Osteoblast (primary cell): ENCODE data around the gene PLOD3. TPM values are rescaled to one million over a fixed set of nuclear protein-coding genes. Genes with fewer than 3 reads are reported as not detected.

ENCODE experiments used
- DNase-seq: peaks from one replicate; pipeline ENCODE4 v3.0.0; 2011; ENCODE audit warnings: low spot score, mixed read lengths; ENCODE audit not compliant: insufficient read length; ENCODE audit errors: missing footprints
- H2AFZ ChIP-seq: 2 replicates; pipeline ENCODE4 v1.6.0; 2011; ENCODE audit warnings: mild to moderate bottlenecking, low read length
- H3K27ac ChIP-seq: 2 replicates; pipeline ENCODE4 v1.5.1; 2011; ENCODE audit warnings: mild to moderate bottlenecking, low read depth, low read length, moderate library complexity
- H3K27me3 ChIP-seq: 2 replicates; pipeline ENCODE4 v1.6.0; 2012; ENCODE audit warnings: mild to moderate bottlenecking, control low read depth, inconsistent platforms, low read length, moderate library complexity; ENCODE audit not compliant: insufficient read depth
- H3K36me3 ChIP-seq: 2 replicates; pipeline ENCODE4 v1.5.1; 2011; ENCODE audit warnings: mild to moderate bottlenecking, low read length, control low read depth, moderate library complexity; ENCODE audit not compliant: insufficient read depth
- H3K4me1 ChIP-seq: 2 replicates; pipeline ENCODE4 v1.5.1; 2011; ENCODE audit warnings: mild to moderate bottlenecking, low read length, control low read depth, moderate library complexity; ENCODE audit not compliant: insufficient read depth
- H3K4me2 ChIP-seq: 2 replicates; pipeline ENCODE4 v1.6.0; 2011; ENCODE audit warnings: mild to moderate bottlenecking, low read length; ENCODE audit not compliant: insufficient read depth
- H3K4me3 ChIP-seq: fragments of 200-600 bp; sonication (generic); 3 replicates; pipeline ENCODE4 v1.5.1; 2012; ENCODE audit warnings: mild to moderate bottlenecking, low read length, inconsistent platforms; ENCODE audit not compliant: insufficient read depth
- H3K79me2 ChIP-seq: 2 replicates; pipeline ENCODE4 v1.6.0; 2012; ENCODE audit warnings: mild to moderate bottlenecking, low read length, control low read depth, inconsistent platforms; ENCODE audit not compliant: insufficient read depth
- H3K9me3 ChIP-seq: 2 replicates; pipeline ENCODE4 v1.5.1; 2011; ENCODE audit warnings: low read depth, low read length, control low read depth
- H4K20me1 ChIP-seq: 2 replicates; pipeline ENCODE4 v1.6.0; 2012; ENCODE audit warnings: mild to moderate bottlenecking, low read length, control low read depth; ENCODE audit not compliant: insufficient read depth
- CTCF ChIP-seq: IDR thresholded peaks from 2 replicates; pipeline ENCODE4 v1.5.1; 2011; ENCODE audit warnings: mild to moderate bottlenecking, low read depth, low read length, moderate library complexity; ENCODE audit errors: extremely low read depth
- total RNA-seq: library from RNA; depleted of rRNA; stranded (reverse); fragments of >200 nt; gene quantifications from 2 replicates; pipeline ENCODE4 v1.2.3, GENCODE V29; 2012

PLOD3 gene
- total RNA-seq, 1 donor = 81.8 TPM

DNA sequence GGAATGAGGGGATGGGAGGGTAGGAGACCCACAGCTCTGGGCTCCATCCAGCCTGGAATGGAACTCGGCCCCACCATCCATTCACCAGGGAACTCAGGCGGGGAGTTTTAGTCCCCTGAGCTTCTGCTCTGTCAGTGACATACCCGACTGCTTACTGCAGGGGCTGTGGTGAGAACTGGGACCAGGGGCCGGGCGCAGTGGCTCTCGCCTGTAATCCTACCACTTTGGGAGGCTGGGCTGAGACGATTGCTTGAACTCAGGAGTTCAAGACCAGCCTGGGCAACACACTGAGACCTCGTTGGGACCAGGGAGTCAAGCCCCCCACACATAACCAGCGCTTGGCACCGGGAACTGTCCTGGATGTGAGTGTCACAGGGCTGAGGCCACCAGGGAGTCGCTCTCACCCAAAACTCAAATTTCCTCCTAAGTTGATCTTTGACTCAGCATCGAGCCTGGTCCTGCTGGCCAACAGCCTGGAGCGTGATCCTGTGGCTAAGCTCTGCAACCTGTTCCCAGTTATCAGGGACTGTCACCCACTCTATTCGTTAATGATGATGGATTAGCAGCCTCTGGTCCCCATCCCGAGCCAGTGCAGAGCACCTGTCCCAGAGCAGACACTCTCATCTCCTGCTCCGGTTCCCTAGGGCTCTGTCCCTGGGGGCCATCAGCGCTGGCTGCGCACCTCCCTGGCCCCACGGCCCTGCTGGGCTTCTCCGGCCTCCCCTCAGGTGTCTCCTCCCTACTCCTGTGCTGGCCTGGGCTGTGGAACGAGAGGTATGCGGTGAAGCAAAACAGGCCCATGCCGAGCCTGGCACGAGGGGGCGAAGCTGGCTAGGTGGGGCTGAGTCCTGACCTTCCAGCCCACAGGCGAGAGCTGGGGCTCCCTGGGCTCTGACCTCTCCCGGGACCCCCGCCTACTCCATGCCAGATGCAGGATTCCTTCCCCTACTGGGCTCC lies 21.1 kb upstream of the PLOD3 start:
- no peak overlapping the region for H3K4me3 ChIP-seq
- H3K36me3 ChIP-seq = peaks cover 21% of the 10 kb centered on the region
- H3K9me3 ChIP-seq = no peaks in the 10 kb centered on the region
- H3K79me2 ChIP-seq = peaks cover 25% of the 10 kb centered on the region
- H4K20me1 ChIP-seq = peaks cover 17% of the 10 kb centered on the region
- no peak overlapping the region for H3K4me2 ChIP-seq
- H3K4me1 ChIP-seq = peaks cover 2% of the 10 kb centered on the region
- peak; percentile 30 for DNase-seq
- H3K27me3 ChIP-seq = no peaks in the 10 kb centered on the region
- no peak for TF ChIP-seq CTCF
- peak overlapping the region; percentile 8 for H3K27ac ChIP-seq
- H2AFZ ChIP-seq = no peak overlapping the region

- TF ChIP-seq CTCF = no peak
- Histone ChIP-seq H3K27ac (peak within 1 kb of the TSS; percentile 8), H3K4me2 (no peak within 1 kb of the TSS)
Measured at GRCh38 chr7:101237206-101238067, 20.1 kb upstream of the PLOD3 start, which contains the start of gene CLDN15. Gene CLDN15, minus strand, starts transcription at chr7:101237802. Its CDS starts 221 bp downstream, at chr7:101237581.

DNA sequence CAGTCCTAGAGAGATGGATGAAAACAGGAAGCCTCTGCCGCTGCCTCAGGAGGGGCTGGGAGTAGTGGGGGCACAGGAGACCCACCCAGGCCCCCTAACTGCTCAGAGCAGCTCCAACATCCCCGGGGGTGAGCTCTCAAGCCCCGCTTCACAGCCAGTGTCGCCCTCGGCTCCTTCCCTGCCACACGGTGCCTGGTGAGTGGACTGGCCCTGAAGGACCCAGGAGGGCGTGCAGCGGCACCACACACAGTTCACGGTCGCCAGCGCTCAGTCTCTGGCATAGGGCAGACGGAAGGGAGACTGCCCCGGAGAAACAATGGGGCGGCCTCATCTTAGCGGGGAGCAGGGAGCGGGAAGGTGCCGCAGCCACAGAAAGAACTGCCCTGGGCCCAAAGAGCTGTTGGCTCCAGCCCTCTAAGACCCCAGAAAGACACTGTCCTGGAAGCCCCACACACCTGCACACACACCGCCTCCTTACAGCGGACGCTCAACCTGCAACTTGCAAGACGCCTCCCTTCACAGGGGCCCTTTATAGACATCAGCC lies 19.0 kb upstream of the PLOD3 start:
- Histone ChIP-seq H4K20me1 (peaks cover 11% of the 10 kb centered on the region), H3K9me3 (no peaks in the 10 kb centered on the region), H3K4me3 (no peak overlapping the region)

More at GRCh38 chr7:101237206-101238067, 20.1 kb upstream of the PLOD3 start, which contains the start of gene CLDN15:
- H3K4me1 ChIP-seq = no peaks in the 10 kb centered on the region
- peak; percentile 93 for DNase-seq
- H3K79me2 ChIP-seq = peaks cover 15% of the 10 kb centered on the region
- H3K36me3 ChIP-seq = peaks cover 15% of the 10 kb centered on the region
- H2AFZ ChIP-seq = no peak within 1 kb of the TSS
- H3K27me3 ChIP-seq = no peaks in the 10 kb centered on the region
- H3K4me3 ChIP-seq = no peak within 1 kb of the TSS
- H3K9me3 ChIP-seq = no peaks in the 10 kb centered on the region
- peaks cover 17% of the 10 kb centered on the region for H4K20me1 ChIP-seq

More for the DNA sequence above, 19.0 kb upstream of the PLOD3 start:
- DNase-seq = peak; percentile 35
- H3K79me2 ChIP-seq = peaks cover 7% of the 10 kb centered on the region
- H3K27ac ChIP-seq = no peak overlapping the region
- TF ChIP-seq CTCF = no peak
- peaks cover 15% of the 10 kb centered on the region for H3K36me3 ChIP-seq
- H3K4me2 ChIP-seq = no peak overlapping the region
- H2AFZ ChIP-seq = no peak overlapping the region
- H3K27me3 ChIP-seq = no peaks in the 10 kb centered on the region
- no peaks in the 10 kb centered on the region for H3K4me1 ChIP-seq
